Measurements from ENCODE around the gene PPP1R12A.

Gene PPP1R12A

DNA sequence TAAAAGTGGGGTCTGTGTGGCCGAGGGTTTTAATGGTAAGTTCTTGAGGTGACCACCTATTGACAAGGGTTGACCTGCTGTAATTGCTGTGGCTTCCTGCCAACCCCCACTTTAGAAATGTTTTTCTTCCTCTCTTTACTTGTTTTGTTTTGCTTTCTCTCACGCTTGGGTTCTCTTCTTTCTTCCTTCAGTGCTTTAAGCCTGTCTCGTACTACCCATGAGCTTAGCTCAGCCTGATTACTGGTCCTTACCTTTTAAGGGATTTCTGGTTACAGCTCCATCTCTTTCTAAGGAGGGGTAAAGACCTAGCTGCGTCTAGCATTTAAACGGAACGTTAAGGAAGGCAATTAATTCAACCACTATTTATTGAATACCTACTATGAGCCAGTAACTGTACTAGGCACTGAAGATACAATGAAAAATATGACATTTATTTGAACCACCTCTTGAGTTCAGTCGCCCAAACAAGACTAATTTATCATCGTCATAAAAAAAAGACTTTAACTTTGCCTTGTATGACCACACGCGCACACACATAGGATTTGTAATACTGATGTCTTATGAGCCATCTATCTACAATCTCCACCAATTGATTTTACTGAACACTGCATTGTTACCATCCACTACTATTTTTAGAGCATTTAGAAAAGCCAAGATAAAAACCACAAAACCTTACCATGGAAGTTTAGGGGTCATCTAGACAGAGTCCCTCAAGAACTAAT is 888 bp upstream of the PPP1R12A start:
- H3K27ac ChIP-seq: peak overlapping the region; percentile 99 to 100
- H3K4me3 ChIP-seq: peak overlapping the region; percentile 98

DNA sequence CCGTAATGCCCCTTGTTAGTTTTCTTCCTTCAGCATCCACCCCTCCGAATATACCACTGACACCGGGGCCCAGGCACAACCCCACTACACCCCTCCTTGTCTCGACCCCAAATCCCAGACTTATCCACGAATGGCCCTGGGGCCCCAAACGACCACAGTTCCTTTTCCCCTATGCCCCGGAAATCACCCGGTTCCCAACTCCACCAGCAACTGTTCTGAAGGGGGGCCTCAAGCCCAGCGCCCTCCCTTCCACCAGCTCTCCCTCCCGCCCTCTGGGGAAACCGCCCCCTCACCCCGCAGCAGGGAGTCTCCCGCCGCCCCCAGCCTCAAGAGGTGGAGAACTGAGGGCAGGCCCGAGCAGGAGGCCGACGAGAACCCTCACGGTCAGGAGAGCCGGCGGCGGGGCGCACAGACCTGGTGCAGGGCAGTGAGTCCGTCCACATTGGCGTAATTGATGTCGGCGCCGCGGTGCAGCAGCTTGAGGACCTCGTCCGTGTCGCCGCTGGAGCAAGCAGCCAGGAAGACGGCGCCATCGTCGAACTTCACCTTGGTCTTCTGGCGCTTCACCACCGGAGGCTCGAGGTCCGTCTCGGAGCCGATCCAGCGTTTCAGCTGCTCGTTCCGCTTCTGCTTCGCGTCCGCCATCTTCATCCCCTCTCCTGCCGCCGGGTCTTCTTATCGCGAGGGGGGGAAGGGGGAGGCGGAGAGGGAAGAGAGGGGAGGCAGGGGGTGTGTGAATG is 446 bp downstream of the PPP1R12A start:
- Histone ChIP-seq H3K4me3 (peak overlapping the region; percentile 98), H3K27ac (peak overlapping the region; percentile 99 to 100)
- DNase-seq (ENCODE audit: low spot score): peak; percentile 84
- TF ChIP-seq, protein P1, sequence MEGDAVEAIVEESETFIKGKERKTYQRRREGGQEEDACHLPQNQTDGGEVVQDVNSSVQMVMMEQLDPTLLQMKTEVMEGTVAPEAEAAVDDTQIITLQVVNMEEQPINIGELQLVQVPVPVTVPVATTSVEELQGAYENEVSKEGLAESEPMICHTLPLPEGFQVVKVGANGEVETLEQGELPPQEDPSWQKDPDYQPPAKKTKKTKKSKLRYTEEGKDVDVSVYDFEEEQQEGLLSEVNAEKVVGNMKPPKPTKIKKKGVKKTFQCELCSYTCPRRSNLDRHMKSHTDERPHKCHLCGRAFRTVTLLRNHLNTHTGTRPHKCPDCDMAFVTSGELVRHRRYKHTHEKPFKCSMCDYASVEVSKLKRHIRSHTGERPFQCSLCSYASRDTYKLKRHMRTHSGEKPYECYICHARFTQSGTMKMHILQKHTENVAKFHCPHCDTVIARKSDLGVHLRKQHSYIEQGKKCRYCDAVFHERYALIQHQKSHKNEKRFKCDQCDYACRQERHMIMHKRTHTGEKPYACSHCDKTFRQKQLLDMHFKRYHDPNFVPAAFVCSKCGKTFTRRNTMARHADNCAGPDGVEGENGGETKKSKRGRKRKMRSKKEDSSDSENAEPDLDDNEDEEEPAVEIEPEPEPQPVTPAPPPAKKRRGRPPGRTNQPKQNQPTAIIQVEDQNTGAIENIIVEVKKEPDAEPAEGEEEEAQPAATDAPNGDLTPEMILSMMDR (IDR thresholded peaks at IDR 0.05): no peak

More for the DNA sequence above, 888 bp upstream of the PPP1R12A start:
- TF ChIP-seq, protein P1 (IDR thresholded peaks at IDR 0.05): no peak
- DNase-seq (ENCODE audit: low spot score): no peak

DNA sequence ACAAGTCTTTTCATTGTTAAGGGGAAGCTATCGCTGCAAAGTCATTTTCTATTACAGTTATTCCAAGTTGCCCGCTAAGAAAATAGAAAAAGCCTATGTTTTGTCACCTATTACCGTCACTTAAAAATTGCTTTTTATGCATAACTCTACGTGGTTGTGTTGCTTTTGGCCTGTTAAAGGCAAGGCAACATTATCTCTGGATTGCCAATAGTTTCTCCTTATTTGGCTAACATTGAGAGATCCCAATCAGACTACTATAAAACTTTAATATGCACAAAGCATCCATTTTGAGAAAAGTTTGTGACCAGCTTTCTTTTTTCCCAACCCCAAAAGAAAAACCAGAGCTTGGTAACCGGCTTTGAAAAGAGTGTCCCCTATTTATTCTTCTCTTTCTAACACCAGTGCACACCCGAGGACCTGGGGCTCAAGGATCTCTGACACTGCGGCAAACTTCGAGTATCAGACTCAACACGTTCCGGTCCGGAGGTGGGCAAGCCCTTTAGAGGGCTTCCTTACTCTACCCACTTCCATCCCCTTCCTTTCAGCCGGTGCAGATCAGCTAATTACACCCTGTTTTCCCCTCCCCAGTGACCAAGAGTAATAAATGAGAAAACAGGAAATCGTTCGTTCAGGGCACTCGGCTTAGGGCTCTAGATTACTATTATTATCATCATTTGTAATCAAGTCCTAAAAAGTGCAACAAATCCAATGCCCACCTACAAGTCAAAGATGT is 1.2 kb downstream of the PPP1R12A start:
- no peak for DNase-seq (ENCODE audit: low spot score)
- Histone ChIP-seq H3K27ac (peak overlapping the region; percentile 99 to 100), H3K4me3 (peak overlapping the region; percentile 98)
- TF ChIP-seq, protein P1 (IDR thresholded peaks at IDR 0.05): no peak

DNA sequence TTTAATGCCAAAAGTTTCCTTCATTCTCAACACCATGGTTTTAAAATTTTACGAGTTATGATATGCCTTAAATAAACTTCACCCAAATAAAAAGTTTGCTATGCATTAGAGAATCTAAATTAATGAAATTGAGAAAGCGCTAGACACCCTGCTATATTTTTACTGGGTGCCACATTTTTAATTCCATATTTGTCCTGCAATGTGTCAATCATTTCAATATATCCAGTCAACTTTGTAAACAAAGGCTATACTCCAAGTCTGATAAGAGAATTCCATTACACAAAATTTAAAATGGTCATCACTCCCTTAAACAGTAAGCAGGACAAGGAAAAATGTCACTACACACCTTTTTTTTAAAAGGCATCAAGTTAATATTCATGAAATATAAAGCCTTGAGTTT is 1.9 kb downstream of the PPP1R12A start:
- TF ChIP-seq, protein P1 (IDR thresholded peaks at IDR 0.05): no peak
- Histone ChIP-seq H3K4me3 (peak overlapping the region; percentile 98), H3K27ac (peak overlapping the region; percentile 99 to 100)
- no peak for DNase-seq (ENCODE audit: low spot score)

DNA sequence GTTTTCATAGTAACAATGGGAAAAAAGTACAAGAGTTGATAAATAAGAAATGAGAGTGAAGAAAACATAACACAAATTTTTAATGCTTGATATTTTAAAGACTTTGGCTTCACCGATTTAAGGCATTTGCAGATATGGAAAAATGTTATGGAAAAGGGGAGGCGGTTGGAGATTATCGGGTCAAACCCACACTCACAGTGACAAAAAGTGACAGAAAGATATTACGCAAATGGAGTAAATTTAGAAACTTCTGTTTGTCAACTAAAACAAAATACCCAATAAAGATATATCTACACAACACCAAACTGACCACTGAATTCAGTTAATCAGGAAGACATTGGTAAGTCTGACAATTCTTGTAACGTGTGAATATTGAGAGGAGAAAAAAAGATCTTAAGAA is 2.5 kb downstream of the PPP1R12A start:
- Histone ChIP-seq H3K27ac (peak overlapping the region; percentile 99 to 100), H3K4me3 (peak overlapping the region; percentile 98)
- no peak for DNase-seq (ENCODE audit: low spot score)
- TF ChIP-seq, protein P1 (IDR thresholded peaks at IDR 0.05): no peak

DNA sequence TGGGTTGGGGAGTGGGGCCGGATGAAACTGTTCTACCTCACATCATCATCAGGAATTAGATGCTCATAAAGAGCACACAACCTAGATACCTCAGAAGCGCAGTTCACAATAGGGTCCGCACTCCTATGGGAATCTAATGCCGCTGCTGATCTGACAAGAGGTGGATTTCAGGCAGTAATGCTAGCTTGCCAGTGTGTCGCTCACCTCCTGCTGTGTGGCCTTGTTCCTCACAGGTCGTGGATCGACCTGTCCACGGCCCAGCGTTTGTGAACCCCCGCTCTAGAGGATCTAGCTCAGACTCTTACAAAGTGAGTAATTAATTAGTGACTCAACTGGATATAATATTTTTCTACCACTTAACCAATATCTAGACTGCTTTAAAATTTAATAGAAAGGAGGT is 5.8 kb downstream of the PPP1R12A start:
- no peak for DNase-seq (ENCODE audit: low spot score)

More for the DNA sequence above, 5.8 kb downstream of the PPP1R12A start:
- H3K4me3 ChIP-seq: no peak overlapping the region
- H3K27ac ChIP-seq: peak overlapping the region; percentile 43 to 100
- TF ChIP-seq, protein P1 (IDR thresholded peaks at IDR 0.05): no peak
